Astrocyte of the spinal cord (primary cell): ENCODE results near the gene KRR1.
"Not testable (repeated sequence)": the region's sequence is repeated elsewhere in the genome, so short reads cannot be mapped to it uniquely, and the experiment has no call there.

Experiments
- DNase-seq: peaks from one replicate; pipeline ENCODE4 v3.0.0; 2011; ENCODE audit warnings: low read depth, low spot score
- H3K4me3 ChIP-seq: 2 replicates; pipeline ENCODE4 v1.5.1; 2011; ENCODE audit warnings: low read depth, mild to moderate bottlenecking, low read length, moderate library complexity
- in situ Hi-C: cut with HindIII; loops from 2 replicates; pipeline ENCODE4 v1.10.0; 2017; ENCODE audit warnings: low sequenced_read_pairs
- TF ChIP-seq, protein P1 (sequence below): IDR thresholded peaks from 2 replicates; pipeline ENCODE4 v1.5.1; 2012; ENCODE audit warnings: low read depth, mild to moderate bottlenecking, low read length, inconsistent platforms

KRR1 gene

DNA sequence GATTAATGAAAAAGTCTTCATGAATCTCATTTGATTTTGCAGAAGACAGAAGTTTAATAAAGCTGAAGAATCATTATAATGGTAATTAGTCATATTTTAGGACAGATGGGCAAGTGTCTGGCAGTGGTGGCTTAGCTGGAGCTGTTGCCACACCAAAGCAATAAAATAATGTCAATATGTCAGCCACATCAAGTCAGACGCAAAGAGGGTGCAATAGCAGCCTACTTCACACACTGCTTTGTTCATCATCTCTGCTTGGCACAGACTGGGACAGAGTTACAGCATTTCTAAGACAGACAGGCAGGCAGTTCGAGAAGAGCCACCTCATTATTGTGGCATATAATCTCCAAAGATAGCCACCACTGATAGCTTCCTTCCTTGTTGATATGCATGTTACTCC is 16.9 kb upstream of the KRR1 start:
- TF ChIP-seq, protein P1, sequence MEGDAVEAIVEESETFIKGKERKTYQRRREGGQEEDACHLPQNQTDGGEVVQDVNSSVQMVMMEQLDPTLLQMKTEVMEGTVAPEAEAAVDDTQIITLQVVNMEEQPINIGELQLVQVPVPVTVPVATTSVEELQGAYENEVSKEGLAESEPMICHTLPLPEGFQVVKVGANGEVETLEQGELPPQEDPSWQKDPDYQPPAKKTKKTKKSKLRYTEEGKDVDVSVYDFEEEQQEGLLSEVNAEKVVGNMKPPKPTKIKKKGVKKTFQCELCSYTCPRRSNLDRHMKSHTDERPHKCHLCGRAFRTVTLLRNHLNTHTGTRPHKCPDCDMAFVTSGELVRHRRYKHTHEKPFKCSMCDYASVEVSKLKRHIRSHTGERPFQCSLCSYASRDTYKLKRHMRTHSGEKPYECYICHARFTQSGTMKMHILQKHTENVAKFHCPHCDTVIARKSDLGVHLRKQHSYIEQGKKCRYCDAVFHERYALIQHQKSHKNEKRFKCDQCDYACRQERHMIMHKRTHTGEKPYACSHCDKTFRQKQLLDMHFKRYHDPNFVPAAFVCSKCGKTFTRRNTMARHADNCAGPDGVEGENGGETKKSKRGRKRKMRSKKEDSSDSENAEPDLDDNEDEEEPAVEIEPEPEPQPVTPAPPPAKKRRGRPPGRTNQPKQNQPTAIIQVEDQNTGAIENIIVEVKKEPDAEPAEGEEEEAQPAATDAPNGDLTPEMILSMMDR = no peak
- DNase-seq = no peak
- in situ Hi-C loops = no loop called here
- no peak overlapping the region for H3K4me3 ChIP-seq

DNA sequence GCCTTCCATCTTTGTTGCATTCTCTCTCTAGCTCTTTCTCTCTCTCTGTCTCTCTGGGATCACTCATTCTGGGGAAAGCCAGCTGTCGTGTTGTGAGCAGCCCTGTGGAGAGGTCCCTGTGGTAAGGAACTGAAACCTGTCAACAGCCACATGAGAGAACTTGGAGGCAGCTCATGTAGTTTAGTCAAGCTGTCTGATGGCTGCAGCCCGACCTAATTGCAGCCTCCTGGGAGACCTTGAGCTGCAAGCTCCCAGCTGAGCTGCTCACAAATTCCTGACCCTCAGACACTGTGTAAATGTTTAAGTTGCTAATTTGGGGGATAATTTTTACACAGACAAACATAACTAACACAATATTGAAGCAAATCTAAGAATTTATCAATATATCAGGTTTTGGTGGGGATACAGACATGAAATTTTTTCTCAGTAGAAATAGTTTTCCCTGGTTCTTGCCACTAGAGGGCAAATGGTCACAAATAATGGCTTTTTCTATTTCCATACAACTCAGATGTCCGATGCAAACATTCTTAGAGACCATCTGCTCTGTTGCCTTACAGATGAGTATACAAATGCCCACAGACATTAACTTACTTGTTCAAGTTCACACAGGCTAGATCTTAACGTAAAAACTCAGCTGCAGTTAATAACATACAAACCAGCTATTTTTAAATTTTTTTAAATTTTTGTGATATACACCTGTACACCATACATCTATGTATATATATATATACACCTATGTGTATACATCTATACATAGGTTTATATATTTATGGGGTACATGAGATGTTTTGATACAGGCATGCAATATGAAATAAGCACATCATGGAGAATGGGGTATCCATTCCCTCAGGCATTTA is 15.5 kb upstream of the KRR1 start:
- TF ChIP-seq, protein P1 = peak; percentile 59
- in situ Hi-C loops = no loop called here
- DNase-seq = peak; percentile 80
- no peak overlapping the region for H3K4me3 ChIP-seq

DNA sequence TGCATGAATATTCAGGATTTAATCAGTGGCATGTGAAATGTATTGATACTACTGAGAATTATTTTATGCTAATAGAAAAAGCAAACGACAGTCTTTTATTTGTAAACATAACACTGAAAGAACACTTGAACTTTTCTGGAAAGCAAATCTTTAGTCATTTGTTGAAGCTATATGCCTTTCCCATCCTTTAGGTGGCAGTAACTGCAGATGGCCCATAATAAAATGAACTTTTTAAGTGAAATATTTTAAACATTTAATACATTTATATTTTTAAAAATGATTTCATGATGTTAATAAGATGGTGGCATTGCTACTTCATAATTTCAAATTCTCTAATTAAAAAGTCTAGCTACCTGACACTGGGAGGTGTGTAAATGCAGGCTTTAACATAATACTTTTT is 13.9 kb upstream of the KRR1 start:
- no peak for DNase-seq
- H3K4me3 ChIP-seq = no peak overlapping the region
- TF ChIP-seq, protein P1 = peak; percentile 71
- in situ Hi-C loops = no loop called here

DNA sequence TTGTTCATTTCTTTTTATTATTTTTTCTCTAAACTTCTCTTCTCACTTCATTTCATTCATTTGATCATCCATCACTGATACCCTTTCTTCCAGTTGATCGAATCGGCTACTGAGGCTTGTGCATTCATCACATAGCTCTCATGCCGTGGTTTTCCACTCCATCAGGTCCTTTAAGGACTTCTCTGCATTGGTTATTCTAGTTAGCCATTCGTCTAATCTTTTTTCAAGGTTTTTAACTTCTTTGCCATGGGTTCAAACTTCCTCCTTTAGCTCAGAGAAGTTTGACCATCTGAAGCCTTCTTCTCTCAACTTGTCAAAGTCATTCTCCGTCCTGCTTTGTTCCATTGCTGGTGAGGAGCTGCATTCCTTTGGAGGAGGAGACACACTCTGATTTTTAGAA is 10.7 kb upstream of the KRR1 start:
- in situ Hi-C loops, DNase-seq, H3K4me3 ChIP-seq: not testable (repeated sequence)

DNA sequence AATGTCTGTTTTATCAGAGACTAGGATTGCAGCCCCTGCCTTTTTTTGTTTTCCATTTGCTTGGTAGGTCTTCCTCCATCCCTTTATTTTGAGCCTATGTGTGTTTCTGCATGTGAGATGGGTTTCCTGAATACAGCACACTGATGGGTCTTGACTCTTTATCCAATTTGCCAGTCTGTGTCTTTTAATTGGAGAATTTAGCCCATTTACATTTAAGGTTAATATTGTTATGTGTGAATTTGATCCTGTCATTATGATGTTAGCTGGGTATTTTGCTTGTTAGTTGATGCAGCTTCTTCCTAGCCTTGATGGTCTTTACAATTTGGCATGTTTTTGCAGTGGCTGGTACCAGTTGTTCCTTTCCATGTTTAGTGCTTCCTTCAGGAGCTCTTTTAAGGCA is 9.8 kb upstream of the KRR1 start:
- H3K4me3 ChIP-seq, in situ Hi-C loops, DNase-seq: not testable (repeated sequence)

DNA sequence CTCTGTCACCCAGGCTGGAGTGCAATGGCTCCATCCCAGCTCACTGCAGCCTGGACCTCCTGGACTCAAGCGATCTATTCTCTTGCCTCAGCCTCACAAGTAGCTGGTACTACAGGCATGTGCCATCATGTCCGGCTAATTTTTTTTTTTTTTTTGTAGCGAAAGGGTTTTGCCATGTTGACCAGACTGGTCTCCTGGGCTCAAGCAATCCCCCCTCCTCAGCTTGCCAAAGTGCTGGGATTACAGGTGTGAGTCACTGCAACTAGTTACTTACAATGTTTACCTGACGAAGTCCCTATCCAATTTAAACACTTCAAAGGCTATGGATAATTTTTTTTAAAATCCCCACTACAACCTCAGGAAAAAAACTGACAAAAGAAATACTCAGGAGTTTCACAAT is 1.8 kb downstream of the KRR1 start:
- TF ChIP-seq, protein P1 = no peak

DNA sequence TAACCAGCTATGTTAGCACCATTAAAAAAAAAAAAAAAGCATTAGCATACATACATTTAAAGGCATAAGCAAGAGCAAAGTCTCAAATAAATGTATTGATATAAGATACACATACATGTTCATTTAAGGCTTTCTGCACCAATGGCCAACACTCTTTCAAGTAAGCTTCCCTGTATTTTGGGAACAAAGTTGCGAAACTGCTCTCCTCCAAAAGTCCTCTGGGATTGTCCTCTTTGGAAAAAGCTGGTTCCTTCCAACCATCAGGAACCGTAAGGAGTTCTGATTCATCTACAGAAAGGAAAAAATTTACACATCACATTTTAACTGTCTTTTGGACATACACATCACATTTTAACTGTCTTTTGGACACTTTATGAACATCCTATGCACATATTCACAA is 3.2 kb downstream of the KRR1 start:
- DNase-seq = no peak
- H3K4me3 ChIP-seq = no peak overlapping the region
- in situ Hi-C loops = no loop called here
- TF ChIP-seq, protein P1 = no peak

More for the DNA sequence above, 1.8 kb downstream of the KRR1 start:
- no peak overlapping the region for H3K4me3 ChIP-seq
- in situ Hi-C loops = no loop called here
- no peak for DNase-seq
